Prostate gland (tissue), 2 donors: ENCODE measurements around the gene TRDMT1.

ENCODE experiments used
- CTCF ChIP-seq, 4 experiments: fragments of 200-600 bp in 2 of 4; fragments of 450-650 bp in 2 of 4; sonication (generic) in 2 of 4; IDR thresholded peaks; 1 replicate in 3 of 4; 2 replicates in 1 of 4; pipeline ENCODE4 v1.5.1; 2016 to 2019; ENCODE audit warnings: antibody characterized with exemption in 4 of 4, mild to moderate bottlenecking in 2 of 4, moderate library complexity in 2 of 4
- POLR2A ChIP-seq: fragments of 450-650 bp; IDR thresholded peaks from one replicate; pipeline ENCODE4 v1.6.1; 2016; ENCODE audit warnings: antibody characterized with exemption, mild to moderate bottlenecking
- POLR2AphosphoS5 ChIP-seq: sonication (generic); formaldehyde crosslinking; IDR thresholded peaks from one replicate; pipeline ENCODE4 v1.6.1; 2017; ENCODE audit warnings: antibody characterized with exemption

- peak; percentile 8 to 60 (median 36) for TF ChIP-seq CTCF (IDR thresholded peaks at IDR 0.05)
- TF ChIP-seq POLR2AphosphoS5 = no peak
- TF ChIP-seq POLR2A = no peak
Measured at GRCh38 chr10:17227367-17228090, 26.1 kb upstream of the TRDMT1 start.
